B cell (primary cell): Measurements from ENCODE around the gene PTPRG. TPM values are rescaled to one million over a fixed set of nuclear protein-coding genes. Genes with fewer than 3 reads are reported as not detected.

Experiments
- ATAC-seq: fragments of 200-7000 bp; cut with Tn5 transposase; one replicate; pipeline ENCODE4 v1.10.0; 2021; ENCODE audit warnings: low read depth, mild to moderate bottlenecking, moderate number of reproducible peaks, moderate library complexity
- CTCF ChIA-PET: fragments of 350-600 bp; sonication (Branson Sonifier 250); formaldehyde crosslinking; loops from one replicate; lab custom pipeline; 2021; ENCODE audit warnings: antibody characterized with exemption, inconsistent platforms; lab: Charles Lee
- POLR2A ChIA-PET: fragments of 350-600 bp; sonication (Branson Sonifier 250); formaldehyde crosslinking; loops from one replicate; lab custom pipeline; 2021; ENCODE audit warnings: antibody characterized with exemption; lab: Charles Lee
- DNase-seq: peaks from one replicate; pipeline ENCODE4 v3.0.0; 2013
- H2AFZ ChIP-seq: 2 replicates; pipeline ENCODE4 v1.6.1; 2012; ENCODE audit warnings: mild to moderate bottlenecking, low read depth, low read length; ENCODE audit not compliant: insufficient read depth, poor library complexity, severe bottlenecking
- H3K27ac ChIP-seq, 2 donors: 1 replicate in 1 of 2; 2 replicates in 1 of 2; pipeline ENCODE4 v1.5.1; 2012 to 2013; ENCODE audit warnings: low read length in 2 of 2, mild to moderate bottlenecking in 2 of 2, moderate library complexity in 1 of 2
- H3K27me3 ChIP-seq, 4 experiments: fragments of 200-600 bp in 1 of 4; sonication (generic) in 1 of 4; replicated peaks in 1 of 4; 1 replicate in 2 of 4; 2 replicates in 2 of 4; pipeline versions ENCODE4 v1.6.1 to v1.7.0; 2013 to 2016; ENCODE audit warnings: low read length in 3 of 4, mild to moderate bottlenecking in 2 of 4, mixed read lengths in 1 of 4, moderate library complexity in 1 of 4; ENCODE audit not compliant: insufficient read depth in 4 of 4, control insufficient read depth in 3 of 4; ENCODE audit errors: control extremely low read depth in 1 of 4
- H3K36me3 ChIP-seq, 2 experiments: replicated peaks in 1 of 2; 1 replicate in 1 of 2; 2 replicates in 1 of 2; pipeline versions ENCODE4 v1.6.1 to v1.7.1; 2013; ENCODE audit warnings: low read length in 1 of 2; ENCODE audit not compliant: insufficient read depth in 2 of 2, control insufficient read depth in 1 of 2; ENCODE audit errors: control extremely low read depth in 1 of 2, extremely low read depth in 1 of 2
- H3K4me1 ChIP-seq, 2 donors: fragments of 200-600 bp in 1 of 2; sonication (generic) in 1 of 2; 1 replicate in 1 of 2; 2 replicates in 1 of 2; pipeline versions ENCODE4 v1.5.1 to v1.6.1; 2013 to 2017; ENCODE audit warnings: low read length in 2 of 2; ENCODE audit not compliant: control insufficient read depth in 2 of 2, insufficient read depth in 2 of 2
- H3K4me2 ChIP-seq: replicated peaks from 2 replicates; pipeline ENCODE3; 2012; ENCODE audit warnings: mild to moderate bottlenecking, low read depth, low read length; ENCODE audit not compliant: poor library complexity, severe bottlenecking
- H3K4me3 ChIP-seq, 5 experiments: fragments of 200-600 bp in 1 of 5; sonication (generic) in 1 of 5; 1 replicate in 3 of 5; 2 replicates in 2 of 5; pipeline versions ENCODE4 v1.5.1 to v1.7.0; 2011 to 2016; ENCODE audit warnings: low read length in 4 of 5, mild to moderate bottlenecking in 4 of 5, low read depth in 2 of 5, control low read depth in 1 of 5, moderate library complexity in 1 of 5; ENCODE audit not compliant: insufficient read depth in 1 of 5; ENCODE audit errors: control extremely low read depth in 1 of 5, extremely low read depth in 1 of 5
- H3K79me2 ChIP-seq: fragments of 200-600 bp; sonication (generic); one replicate; pipeline ENCODE4 v1.6.0; 2016; ENCODE audit warnings: low read length; ENCODE audit not compliant: control insufficient read depth, insufficient read depth
- H3K9ac ChIP-seq: fragments of 200-600 bp; sonication (generic); 2 replicates; pipeline ENCODE4 v1.6.1; 2017; ENCODE audit warnings: mild to moderate bottlenecking, low read length, moderate library complexity
- H3K9me3 ChIP-seq, 3 donors: one replicate each; pipeline versions ENCODE4 v1.6.1 to v1.7.1; 2013; ENCODE audit warnings: low read length in 2 of 3; ENCODE audit not compliant: control insufficient read depth in 2 of 3, insufficient read depth in 1 of 3; ENCODE audit errors: control extremely low read depth in 1 of 3
- H4K20me1 ChIP-seq: 2 replicates; pipeline ENCODE4 v1.6.0; 2012; ENCODE audit warnings: mild to moderate bottlenecking, low read length; ENCODE audit not compliant: insufficient read depth, control insufficient read depth, poor library complexity, severe bottlenecking
- H3K27ac Mint-ChIP-seq: one replicate; pipeline ENCODE4 v1.8.0; 2021; ENCODE audit warnings: mixed read lengths
- H3K27me3 Mint-ChIP-seq: one replicate; pipeline ENCODE4 v1.8.0; 2021; ENCODE audit warnings: mixed read lengths
- H3K4me1 Mint-ChIP-seq: one replicate; pipeline ENCODE4 v1.8.0; 2021; ENCODE audit warnings: mixed read lengths
- H3K4me3 Mint-ChIP-seq: one replicate; pipeline ENCODE4 v1.8.0; 2021; ENCODE audit warnings: mixed read lengths
- H3K9me3 Mint-ChIP-seq: one replicate; pipeline ENCODE4 v1.8.0; 2022; ENCODE audit warnings: mixed read lengths; ENCODE audit not compliant: insufficient read depth
- CTCF ChIP-seq: fragments of 200-600 bp; IDR thresholded peaks from one replicate; pipeline ENCODE4 v1.8.0; 2022; ENCODE audit warnings: antibody characterized with exemption, mild to moderate bottlenecking
- EZH2 ChIP-seq: IDR thresholded peaks from 2 replicates; pipeline ENCODE4 v1.6.1; 2012; ENCODE audit warnings: borderline replicate concordance, low read depth, mild to moderate bottlenecking, moderate library complexity, low read length; ENCODE audit not compliant: insufficient read depth, poor library complexity, severe bottlenecking
- WGBS: methylation state at CpG from one replicate; pipeline ENCODE4 v1.1.5; 2013; ENCODE audit warnings: missing lambda C conversion rate; ENCODE audit not compliant: insufficient coverage; 5-methylcytosine and 5-hydroxymethylcytosine counted together
- intact Hi-C: fragments of 100-400 bp; cut with micrococcal nuclease; formaldehyde crosslinking; loops from one replicate; pipeline ENCODE4 v1.10.0; 2022
- polyA plus RNA-seq: library from polyadenylated mRNA; depleted of rRNA; stranded (reverse); fragments of >200 nt; gene quantifications from 2 replicates; pipeline ENCODE4 v1.2.3, GENCODE V29; 2012
- total RNA-seq, 2 donors: library from RNA; stranded (reverse); fragments of 120-200 nt in 1 of 2; gene quantifications; 1 replicate in 1 of 2; 2 replicates in 1 of 2; pipeline versions ENCODE4 v1.2.3 to v1.2.4, GENCODE V29; 2013 to 2022

Gene PTPRG
- total and polyA plus RNA-seq, 2 donors (not counting 1 experiment from before 2014, with no cell fraction given), result 0.12 to 1.3 TPM

DNA sequence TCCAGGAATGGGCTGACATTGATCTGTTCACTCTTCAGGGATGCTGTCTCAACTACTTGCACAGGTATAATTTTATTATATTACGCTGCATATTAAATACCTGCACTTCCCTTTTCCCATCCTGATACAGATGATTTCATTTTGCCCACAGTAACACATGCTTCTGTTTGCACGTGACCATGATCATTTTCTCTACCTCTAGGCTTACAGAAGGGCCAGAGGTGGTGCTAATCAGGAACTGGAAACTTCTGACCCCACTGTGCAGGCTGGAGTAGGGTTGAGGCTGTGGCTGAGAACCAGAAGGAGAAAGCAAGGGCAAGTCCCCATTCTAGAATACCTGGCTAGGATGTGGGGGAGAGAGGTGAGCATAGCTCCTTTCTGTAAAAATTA is 304.8 kb downstream of the PTPRG start:
- no peaks in the 10 kb centered on the region for H3K9me3 Mint-ChIP-seq
- no peak overlapping the region for H2AFZ ChIP-seq
- H3K9me3 ChIP-seq, result no peaks in the 10 kb centered on the region
- no peak overlapping the region for H3K4me3 Mint-ChIP-seq
- H3K79me2 ChIP-seq, result no peaks in the 10 kb centered on the region
- H3K27ac ChIP-seq, result no peak overlapping the region
- DNase-seq (no peak), ATAC-seq (no peak)
- H3K4me1 ChIP-seq, result no peaks in the 10 kb centered on the region
- H3K27ac Mint-ChIP-seq, result no peak overlapping the region
- WGBS, result no CpG with 5 or more reads among the region's 2 CpGs
- no peaks in the 10 kb centered on the region for H3K27me3 ChIP-seq
- ChIA-PET CTCF (no interaction called here), POLR2A (no interaction called here)
- intact Hi-C loops, result no loop called here
- H3K27me3 Mint-ChIP-seq, result no peaks in the 10 kb centered on the region
- H3K36me3 ChIP-seq, result no peaks in the 10 kb centered on the region
- H3K4me2 ChIP-seq, result no peak overlapping the region
- H4K20me1 ChIP-seq, result no peaks in the 10 kb centered on the region
- H3K9ac ChIP-seq, result no peak overlapping the region
- TF ChIP-seq EZH2, result no peak
- H3K4me3 ChIP-seq, result no peak overlapping the region
- H3K4me1 Mint-ChIP-seq, result no peaks in the 10 kb centered on the region

DNA sequence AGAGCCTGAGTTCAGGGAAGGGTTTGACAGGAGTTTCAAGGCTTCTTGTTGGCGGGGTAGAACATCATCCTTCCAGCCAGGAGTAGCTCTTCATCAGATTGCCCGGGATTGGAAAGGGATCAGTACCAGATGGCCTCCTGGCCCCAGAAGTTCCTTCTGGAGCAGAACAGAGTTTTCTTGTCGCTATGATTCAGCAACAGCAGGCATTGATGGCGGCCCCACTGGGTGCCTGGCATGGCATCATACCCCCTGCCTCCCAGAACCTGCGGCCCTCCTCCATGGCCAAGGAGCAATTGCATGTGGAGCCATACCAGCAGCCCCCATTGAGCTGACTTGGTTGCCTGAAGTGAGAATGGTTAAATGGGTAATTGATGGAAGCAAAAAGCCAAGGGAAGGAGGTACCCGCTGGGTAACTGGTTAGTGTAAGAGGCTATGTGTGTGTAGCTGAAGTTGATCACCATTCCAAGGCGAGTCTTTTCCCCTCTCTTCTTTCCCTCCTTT is 305.6 kb downstream of the PTPRG start:
- no peak overlapping the region for H3K9ac ChIP-seq
- H3K4me2 ChIP-seq, result no peak overlapping the region
- H3K27me3 Mint-ChIP-seq, result no peaks in the 10 kb centered on the region
- no peak overlapping the region for H3K4me3 Mint-ChIP-seq
- DNase-seq (no peak), ATAC-seq (no peak)
- 89% methylated on average over 5 of the region's 7 CpGs for WGBS
- no peak overlapping the region for H3K27ac ChIP-seq
- intact Hi-C loops, result no loop called here
- no peaks in the 10 kb centered on the region for H3K27me3 ChIP-seq
- H3K9me3 ChIP-seq, result no peaks in the 10 kb centered on the region
- H3K79me2 ChIP-seq, result no peaks in the 10 kb centered on the region
- no peak for TF ChIP-seq EZH2
- no peak for TF ChIP-seq CTCF
- no peaks in the 10 kb centered on the region for H4K20me1 ChIP-seq
- no peaks in the 10 kb centered on the region for H3K4me1 Mint-ChIP-seq
- CTCF ChIA-PET, result no interaction called here
- no peaks in the 10 kb centered on the region for H3K4me1 ChIP-seq
- H3K9me3 Mint-ChIP-seq, result no peaks in the 10 kb centered on the region
- POLR2A ChIA-PET, result no interaction called here
- H3K36me3 ChIP-seq, result no peaks in the 10 kb centered on the region
- no peak overlapping the region for H3K27ac Mint-ChIP-seq
- H2AFZ ChIP-seq, result no peak overlapping the region
- no peak overlapping the region for H3K4me3 ChIP-seq
